HG03558 (cell line): ENCODE results near the gene B3GAT3.
A peak's percentile ranks its signal among the peaks of the same experiment; 100 is the strongest.
"Not testable (repeated sequence)": the region's sequence is repeated elsewhere in the genome, so short reads cannot be mapped to it uniquely, and the experiment has no call there.

Experiments
- ATAC-seq: cut with Tn5 transposase; IDR thresholded peaks from one replicate; pipeline ENCODE4 v1.9.1; 2021; ENCODE audit warnings: moderate number of reproducible peaks; ENCODE audit not compliant: unreplicated experiment; ENCODE audit errors: extremely low read depth

B3GAT3 gene

GRCh38 chr11:62604460-62605120, 17.2 kb downstream of the B3GAT3 start:
- no peak for ATAC-seq

DNA sequence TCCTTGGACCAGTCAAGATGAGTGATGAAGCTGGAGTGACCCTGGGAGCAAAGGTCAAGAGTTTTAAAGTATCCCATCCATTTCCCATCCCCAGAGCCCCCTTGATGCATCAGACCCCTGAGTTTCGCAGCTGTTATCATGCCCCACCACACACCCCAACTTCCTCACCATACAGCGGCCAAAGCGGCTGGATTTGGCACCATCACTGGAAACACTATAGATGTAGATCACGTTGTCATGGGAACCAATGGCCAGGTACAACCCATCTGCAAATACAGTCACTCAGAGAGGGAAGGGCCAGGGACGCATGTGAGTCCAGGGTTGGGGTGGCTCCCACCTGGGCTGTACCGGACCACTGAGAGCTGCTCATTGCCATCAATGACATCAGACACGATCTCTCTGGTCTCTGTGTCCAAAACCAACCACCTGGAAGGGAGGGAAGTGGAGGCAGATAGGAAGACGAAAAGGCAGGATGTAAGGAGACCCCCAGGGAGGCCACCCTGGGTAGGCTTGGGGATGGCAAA, 17.9 kb downstream of the B3GAT3 start:
- no peak for ATAC-seq

DNA sequence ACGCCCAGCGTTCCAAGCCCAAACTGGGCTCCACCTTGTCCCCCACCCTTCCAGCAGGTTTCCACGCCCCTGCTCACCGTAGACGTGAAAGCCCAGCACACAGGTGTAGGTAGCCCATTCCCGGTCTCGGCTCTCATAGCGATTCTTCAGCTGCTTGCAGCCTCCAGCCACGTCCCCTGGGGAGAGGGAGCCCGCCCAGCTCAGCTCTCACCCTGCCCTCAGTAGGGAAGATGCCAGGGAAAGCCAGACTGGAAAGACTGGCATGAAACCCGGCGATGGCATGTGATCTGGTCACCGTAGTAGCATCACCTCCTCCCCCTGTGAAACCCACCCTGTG, 18.7 kb downstream of the B3GAT3 start:
- no peak for ATAC-seq

- no peak for ATAC-seq
Observed at GRCh38 chr11:62602141-62603071, 19.4 kb downstream of the B3GAT3 start.

DNA sequence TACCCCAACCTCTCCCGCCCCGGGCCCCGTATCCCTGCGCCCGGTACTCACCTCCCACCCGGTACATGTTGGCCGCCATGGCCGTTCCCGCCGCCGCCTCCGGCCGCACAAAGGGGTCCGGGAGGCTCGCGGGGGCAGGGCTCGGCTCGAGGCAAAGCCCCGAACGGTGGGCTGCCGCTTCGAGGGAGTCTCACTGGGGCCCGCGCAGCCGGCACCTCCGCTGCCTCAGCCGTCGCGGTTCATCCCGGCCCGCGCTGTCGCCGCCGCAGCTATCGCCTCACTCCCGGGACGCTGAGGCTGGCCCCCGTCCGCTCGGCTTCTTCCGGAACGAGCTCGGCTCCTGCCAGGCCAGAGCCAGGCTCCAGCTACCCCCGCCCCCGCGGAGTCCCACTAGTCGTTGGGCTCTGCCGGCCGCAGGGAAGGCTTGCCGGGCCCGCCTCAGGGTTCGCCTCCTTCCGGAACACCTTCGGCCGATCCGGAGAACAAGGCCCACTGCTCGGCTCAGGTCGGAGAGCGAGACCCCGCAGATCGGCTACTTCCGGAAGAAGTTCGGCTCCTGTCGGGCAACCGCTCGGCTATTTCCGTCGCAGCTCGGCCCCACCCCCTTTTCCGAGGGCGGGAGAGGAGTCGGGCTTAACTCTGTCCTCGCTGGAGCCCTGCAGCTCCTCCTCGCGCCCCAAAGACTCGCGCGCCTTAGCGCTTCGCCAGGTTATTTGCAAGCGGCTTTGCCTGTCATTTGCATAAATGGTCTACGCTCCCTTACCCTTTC, 20.2 kb downstream of the B3GAT3 start, which contains the start of gene MTA2:
TSS of gene MTA2 (minus strand) at position 494 of the 769 bp plus-strand sequence. CDS start at position 79, 415 bp downstream.
- peak; percentile 48 for ATAC-seq

GRCh38 chr11:62601122-62601371, 20.7 kb downstream of the B3GAT3 start:
- no peak for ATAC-seq

DNA sequence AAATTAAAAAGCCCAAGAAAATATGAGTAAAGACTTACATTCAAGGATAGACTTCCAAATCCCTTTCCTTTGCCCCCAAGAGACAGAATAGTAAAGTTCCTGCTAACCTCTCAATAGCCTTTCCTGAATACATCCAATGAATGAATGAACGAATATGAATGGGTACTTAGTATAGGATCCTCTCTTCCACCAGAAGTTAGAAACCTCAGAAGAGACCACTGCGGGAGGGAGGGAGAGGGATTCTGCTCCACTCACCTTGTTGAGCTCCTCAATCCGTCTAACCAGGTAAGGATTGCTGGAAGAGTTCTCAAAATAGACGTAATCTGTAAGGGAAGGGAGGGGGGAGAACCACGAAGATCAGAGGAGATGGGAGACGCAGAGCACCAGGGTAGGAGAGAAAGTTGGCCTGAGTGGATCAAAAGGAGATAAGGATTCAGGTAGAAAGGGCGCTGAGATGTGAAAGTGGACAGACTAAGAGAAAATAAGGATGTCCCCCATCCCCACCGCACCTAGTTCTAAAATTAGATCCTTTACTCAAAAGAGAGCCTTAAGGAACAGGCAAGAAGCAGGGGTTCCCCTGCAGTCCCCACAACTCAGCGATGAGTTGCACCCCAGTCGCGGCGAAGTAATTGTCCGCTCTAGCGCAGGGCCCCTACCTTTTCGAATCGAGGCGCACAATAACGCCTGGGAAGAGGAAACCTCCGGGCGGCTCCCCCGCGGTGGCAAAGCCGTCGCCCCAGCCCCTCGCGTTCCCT, 21.2 kb downstream of the B3GAT3 start:
- no peak for ATAC-seq

GRCh38 chr11:62599901-62600300, 21.9 kb downstream of the B3GAT3 start:
- ATAC-seq = no peak

DNA sequence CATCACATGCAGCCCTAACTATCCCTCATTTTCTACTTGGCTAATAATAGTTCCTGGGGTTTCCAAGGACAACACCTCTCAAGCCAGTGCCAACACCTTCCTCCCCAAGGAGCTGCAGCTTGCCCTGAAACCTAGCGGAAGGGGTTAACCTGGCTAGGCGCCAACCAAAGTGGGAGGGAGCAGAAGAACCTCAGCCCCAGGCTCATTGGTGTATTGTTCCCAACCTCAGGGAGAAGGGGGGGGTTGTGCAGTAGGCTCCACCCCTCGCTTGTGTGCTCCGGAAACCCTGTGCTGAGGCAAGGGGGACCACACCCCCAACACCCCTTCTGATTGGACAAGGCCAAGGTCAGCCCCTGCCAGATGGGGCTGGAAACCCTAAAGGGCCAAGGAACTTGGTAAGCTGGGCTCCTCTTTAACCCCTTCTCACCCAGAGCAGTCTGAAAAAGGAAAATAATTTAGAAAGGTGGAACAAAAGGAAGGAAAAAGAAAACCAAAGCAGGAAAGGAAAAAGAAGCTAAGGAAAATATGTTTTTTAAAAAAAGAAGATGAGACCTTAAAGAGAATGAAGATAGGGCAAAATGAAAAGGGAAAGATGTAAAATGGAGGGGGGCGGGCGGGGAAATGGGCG, 22.6 kb downstream of the B3GAT3 start:
- peak; percentile 28 for ATAC-seq

- no peak for ATAC-seq
Observed at GRCh38 chr11:62595124-62595523, 26.7 kb downstream of the B3GAT3 start.

GRCh38 chr11:62593434-62594044, 28.2 kb downstream of the B3GAT3 start:
- no peak for ATAC-seq

DNA sequence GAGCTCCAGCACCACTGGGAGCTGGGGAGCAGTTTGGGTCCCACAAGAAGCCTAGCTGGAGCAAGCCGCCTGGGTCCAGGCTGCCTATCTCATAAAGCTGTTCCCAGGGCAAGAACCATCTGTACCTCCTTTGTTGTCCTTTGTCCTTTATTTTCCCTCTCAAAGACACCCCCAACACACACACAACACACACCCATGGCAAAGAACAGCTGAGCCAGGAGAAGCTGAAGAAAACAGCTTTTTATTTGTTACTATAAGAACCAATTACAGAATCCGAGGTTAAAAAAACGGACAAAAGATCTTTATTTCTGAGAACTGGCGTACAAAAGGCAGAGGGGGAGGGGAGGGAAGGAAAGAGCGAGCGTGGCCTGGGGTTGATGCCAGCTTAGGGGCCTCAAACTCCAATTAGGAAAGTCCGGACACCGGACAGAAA, 28.8 kb downstream of the B3GAT3 start:
- no peak for ATAC-seq

GRCh38 chr11:62592146-62592815, 29.5 kb downstream of the B3GAT3 start:
- ATAC-seq = no peak

- ATAC-seq = peak; percentile 73
Observed at GRCh38 chr11:62591448-62592145, 30.2 kb downstream of the B3GAT3 start, which contains the start of gene TUT1. Gene TUT1, minus strand, starts transcription at chr11:62591523. Its CDS starts 38 bp downstream, at chr11:62591485.

DNA sequence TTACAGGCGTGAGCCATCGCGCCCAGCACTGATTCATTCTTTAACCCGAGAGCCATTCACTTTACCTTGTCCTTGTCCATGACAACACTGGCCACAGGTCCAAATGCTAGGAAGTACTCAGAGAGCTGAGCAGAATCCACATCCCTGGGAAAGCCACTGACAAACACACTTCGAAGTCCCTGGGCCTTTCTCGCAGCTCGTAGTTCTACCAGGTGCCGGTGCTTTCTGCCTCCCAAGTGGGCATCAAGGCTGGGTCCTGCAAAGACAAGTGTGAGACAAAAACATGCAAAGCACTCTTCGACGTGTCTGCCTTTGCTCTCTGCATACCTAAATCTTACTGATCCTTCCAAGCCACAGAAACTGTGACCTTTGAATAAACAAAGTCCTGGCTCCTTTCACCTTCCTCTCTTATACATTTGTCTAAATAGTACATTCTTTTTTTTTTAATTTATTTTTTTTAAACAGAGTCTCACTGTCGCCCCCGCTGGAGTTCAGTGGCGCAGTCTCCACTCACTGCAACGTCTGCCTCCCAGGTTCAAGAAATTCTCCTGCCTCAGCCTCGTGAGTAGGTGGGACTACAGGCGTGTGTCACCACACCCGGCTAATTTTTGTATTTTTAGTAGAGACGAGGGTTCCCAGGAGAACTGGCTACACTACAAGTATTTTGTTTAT, 32.7 kb downstream of the B3GAT3 start:
- ATAC-seq = no peak

DNA sequence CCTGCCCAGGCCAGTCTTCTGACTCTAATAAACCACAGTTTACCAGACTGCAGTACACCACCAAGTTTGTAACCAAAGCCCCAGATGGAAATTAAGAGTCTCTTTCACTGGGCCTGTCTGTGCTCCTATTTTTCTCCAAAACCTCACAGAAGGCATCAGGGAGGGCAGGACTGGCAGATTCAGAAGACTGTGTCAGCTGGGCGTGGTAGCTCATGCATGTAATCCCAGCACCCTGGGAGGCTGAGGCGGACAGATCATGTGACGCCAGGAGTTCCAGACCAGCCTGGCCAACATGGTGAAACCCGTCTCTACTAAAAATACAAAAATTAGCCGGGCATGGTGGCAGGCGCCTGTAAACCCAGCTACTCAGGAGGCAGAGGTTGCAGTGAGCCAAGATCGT, 36.4 kb downstream of the B3GAT3 start:
- ATAC-seq = not testable (repeated sequence)

DNA sequence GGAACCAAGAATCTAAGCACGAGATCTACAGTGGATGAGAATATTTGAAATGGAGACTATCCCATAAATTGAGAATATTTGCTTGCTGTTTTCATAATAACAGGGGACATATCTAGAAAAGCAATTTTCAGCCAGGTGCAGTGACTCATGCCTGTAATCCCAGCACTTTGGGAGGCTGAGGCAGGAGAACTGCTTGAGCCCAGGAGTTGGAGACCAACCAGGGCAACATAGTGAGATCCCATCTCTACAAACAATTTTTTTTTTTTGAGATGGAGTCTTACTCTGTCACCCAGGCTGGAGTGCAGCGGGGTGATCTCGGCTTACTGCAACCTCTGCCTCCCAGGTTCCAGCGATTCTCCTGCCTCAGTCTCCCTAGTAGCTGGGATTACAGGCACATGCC, 40.1 kb downstream of the B3GAT3 start:
- not testable (repeated sequence) for ATAC-seq
